GM23248 (cell line): ENCODE measurements around the gene SMTNL2. TPM values are rescaled to one million over a fixed set of nuclear protein-coding genes. Genes with fewer than 3 reads are reported as not detected.

Source experiments
- DNase-seq: peaks from one replicate; pipeline ENCODE4 v3.0.0-alpha.2; 2015
- H2AFZ ChIP-seq: fragments of 200-600 bp; sonication (generic); 2 replicates; pipeline ENCODE4 v1.6.1; 2016; ENCODE audit warnings: antibody characterized with exemption
- H3F3A ChIP-seq: fragments of 200-600 bp; sonication (generic); 2 replicates; pipeline ENCODE4 v1.6.1; 2016; ENCODE audit warnings: mild to moderate bottlenecking, antibody characterized with exemption, mixed run types; ENCODE audit not compliant: insufficient read depth
- H3K27ac ChIP-seq: fragments of 200-600 bp; sonication (generic); 2 replicates; pipeline ENCODE4 v1.5.1; 2016; ENCODE audit warnings: mild to moderate bottlenecking
- H3K27me3 ChIP-seq: fragments of 200-600 bp; sonication (generic); replicated peaks from 2 replicates; pipeline ENCODE4 v1.6.1; 2016; ENCODE audit warnings: mild to moderate bottlenecking; ENCODE audit not compliant: insufficient read depth
- H3K36me3 ChIP-seq: fragments of 200-600 bp; sonication (generic); 2 replicates; pipeline ENCODE4 v1.6.1; 2016; ENCODE audit warnings: low read depth, mild to moderate bottlenecking
- H3K4me1 ChIP-seq: fragments of 200-600 bp; sonication (generic); 2 replicates; pipeline ENCODE4 v1.6.1; 2016; ENCODE audit warnings: mild to moderate bottlenecking; ENCODE audit not compliant: insufficient read depth
- H3K4me2 ChIP-seq: fragments of 200-600 bp; sonication (generic); one replicate; pipeline ENCODE4 v1.6.1; 2016; ENCODE audit warnings: mild to moderate bottlenecking; ENCODE audit not compliant: unreplicated experiment
- H3K4me3 ChIP-seq: fragments of 200-600 bp; sonication (generic); 2 replicates; pipeline ENCODE4 v1.5.1; 2016; ENCODE audit warnings: mild to moderate bottlenecking
- H3K79me2 ChIP-seq: fragments of 200-600 bp; sonication (generic); 2 replicates; pipeline ENCODE4 v1.6.1; 2016; ENCODE audit warnings: mild to moderate bottlenecking; ENCODE audit not compliant: insufficient read depth
- H3K9ac ChIP-seq: fragments of 200-600 bp; sonication (generic); 2 replicates; pipeline ENCODE4 v1.6.1; 2016; ENCODE audit warnings: mild to moderate bottlenecking
- H3K9me2 ChIP-seq: fragments of 200-600 bp; sonication (generic); 2 replicates; pipeline ENCODE4 v1.6.1; 2016; ENCODE audit warnings: mixed run types, mild to moderate bottlenecking, moderate library complexity; ENCODE audit not compliant: insufficient read depth
- H3K9me3 ChIP-seq: fragments of 200-600 bp; sonication (generic); one replicate; pipeline ENCODE4 v1.6.1; 2017; ENCODE audit warnings: low read depth
- H4K20me1 ChIP-seq: fragments of 200-600 bp; sonication (generic); 2 replicates; pipeline ENCODE4 v1.6.0; 2016; ENCODE audit not compliant: insufficient read depth
- EZH2 ChIP-seq: fragments of 200-600 bp; sonication (generic); IDR thresholded peaks from 2 replicates; pipeline ENCODE4 v1.6.1; 2018; ENCODE audit warnings: antibody characterized with exemption, mild to moderate bottlenecking; ENCODE audit not compliant: insufficient read depth, poor library complexity, severe bottlenecking
- EZH2phosphoT487 ChIP-seq: fragments of 200-600 bp; sonication (generic); IDR thresholded peaks from 2 replicates; pipeline ENCODE4 v1.6.1; 2018; ENCODE audit warnings: antibody characterized with exemption, moderate library complexity, mild to moderate bottlenecking, low read depth; ENCODE audit not compliant: insufficient read depth
- WGBS, 2 experiments: methylation state at CpG; one replicate each; pipeline ENCODE4 v1.1.6; 2015 to 2017; ENCODE audit warnings: low lambda C conversion rate in 2 of 2, low coverage in 1 of 2; ENCODE audit errors: missing lambda C conversion rate in 2 of 2; 5-methylcytosine and 5-hydroxymethylcytosine counted together
- in situ Hi-C: fragments of 300-500 bp; cut with MboI; formaldehyde crosslinking; loops from 2 replicates; pipeline ENCODE4 v1.15.0; 2020
- polyA plus RNA-seq: library from polyadenylated mRNA; unstranded; fragments of >200 nt; fragmentation: Nextera tagmentation; extraction: Ambion mirVana; gene quantifications from 2 replicates; pipeline ENCODE4 v1.2.1, GENCODE V29; 2016
- total RNA-seq: library from RNA; depleted of rRNA; stranded (reverse); fragments of >200 nt; shearing (Covaris generic); gene quantifications from 2 replicates; pipeline ENCODE4 v1.2.3, GENCODE V29; 2014

SMTNL2 gene
- total and polyA plus RNA-seq, 2 experiments from 2014 or later = not detected

DNA sequence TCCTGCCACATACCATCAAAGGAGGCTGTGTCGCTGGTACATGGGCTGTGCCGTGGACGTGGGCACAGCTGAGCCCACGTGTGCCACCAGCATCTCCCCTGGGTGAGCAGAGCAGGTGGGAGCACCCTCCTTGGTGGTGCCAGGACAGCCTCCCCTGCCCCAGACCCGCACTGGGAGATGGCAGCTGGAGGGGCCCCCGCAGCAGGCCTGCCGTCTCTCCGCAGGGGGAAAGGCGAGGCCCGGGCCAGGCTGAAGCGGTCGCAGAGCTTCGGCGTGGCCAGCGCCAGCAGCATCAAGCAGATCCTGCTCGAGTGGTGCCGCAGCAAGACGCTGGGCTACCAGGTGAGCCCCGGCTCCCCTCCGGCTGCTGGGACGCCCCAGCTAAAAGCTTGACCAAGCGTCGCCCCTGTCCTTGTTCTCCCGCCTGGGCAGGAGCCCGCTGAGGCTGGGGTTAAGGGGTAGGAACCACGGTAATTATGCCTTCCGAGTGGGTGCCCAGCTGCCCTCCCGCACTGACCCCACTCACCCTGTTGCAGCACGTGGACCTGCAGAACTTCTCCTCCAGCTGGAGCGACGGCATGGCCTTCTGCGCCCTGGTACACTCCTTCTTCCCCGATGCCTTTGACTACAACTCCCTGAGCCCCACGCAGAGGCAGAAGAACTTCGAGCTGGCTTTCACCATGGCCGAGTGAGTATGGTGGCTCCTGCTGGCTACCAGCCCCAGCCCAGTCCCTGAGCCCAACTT lies 12.5 kb downstream of the SMTNL2 start:
- 80% methylated on average over 34 to 36 of the region's 36 CpGs for WGBS, 2 experiments
- DNase-seq = no peak
- Histone ChIP-seq H3K27me3 (peaks cover 24% of the 10 kb centered on the region), H3K9ac (no peak overlapping the region), H2AFZ (no peak overlapping the region), H3K4me2 (no peak overlapping the region), H3K4me1 (no peaks in the 10 kb centered on the region), H3F3A (no peaks in the 10 kb centered on the region), H3K36me3 (no peaks in the 10 kb centered on the region), H4K20me1 (no peaks in the 10 kb centered on the region), H3K4me3 (no peak overlapping the region), H3K27ac (no peak overlapping the region), H3K79me2 (no peaks in the 10 kb centered on the region), H3K9me3 (no peaks in the 10 kb centered on the region), H3K9me2 (no peaks in the 10 kb centered on the region)
- in situ Hi-C loops = no loop called here
- TF ChIP-seq EZH2 = no peak
- TF ChIP-seq EZH2phosphoT487 = no peak

- Histone ChIP-seq H3K27me3 (peaks cover 24% of the 10 kb centered on the region), H3K79me2 (no peaks in the 10 kb centered on the region), H3K4me1 (no peaks in the 10 kb centered on the region), H3K9me3 (no peaks in the 10 kb centered on the region), H4K20me1 (no peaks in the 10 kb centered on the region), H3K4me3 (no peak overlapping the region), H2AFZ (no peak overlapping the region), H3F3A (no peaks in the 10 kb centered on the region), H3K27ac (no peak overlapping the region), H3K9ac (no peak overlapping the region), H3K4me2 (no peak overlapping the region), H3K36me3 (no peaks in the 10 kb centered on the region), H3K9me2 (no peaks in the 10 kb centered on the region)
- TF ChIP-seq EZH2 = no peak
- TF ChIP-seq EZH2phosphoT487 = no peak
- DNase-seq = no peak
- in situ Hi-C loops = no loop called here
- 71 to 75% methylated on average over 13 of the region's 13 CpGs for WGBS, 2 experiments
Measured at GRCh38 chr17:4597975-4598374, 13.6 kb downstream of the SMTNL2 start.

GRCh38 chr17:4598776-4599504 lies 14.6 kb downstream of the SMTNL2 start:
- no peaks in the 10 kb centered on the region for H4K20me1 ChIP-seq
- H3K9ac ChIP-seq = no peak overlapping the region
- WGBS, 2 experiments = 11 to 15% methylated on average over 19 to 20 of the region's 20 CpGs
- H3K27ac ChIP-seq = no peak overlapping the region
- DNase-seq = peak; percentile 43
- H3K79me2 ChIP-seq = no peaks in the 10 kb centered on the region
- no peak overlapping the region for H2AFZ ChIP-seq
- peak; percentile 12 for TF ChIP-seq EZH2
- no peak for TF ChIP-seq EZH2phosphoT487
- H3K4me3 ChIP-seq = no peak overlapping the region
- H3K9me2 ChIP-seq = no peaks in the 10 kb centered on the region
- no peak overlapping the region for H3K4me2 ChIP-seq
- H3K4me1 ChIP-seq = no peaks in the 10 kb centered on the region
- no peaks in the 10 kb centered on the region for H3K9me3 ChIP-seq
- H3K36me3 ChIP-seq = no peaks in the 10 kb centered on the region
- H3K27me3 ChIP-seq = peaks cover 24% of the 10 kb centered on the region
- in situ Hi-C loops = no loop called here
- H3F3A ChIP-seq = no peaks in the 10 kb centered on the region

GRCh38 chr17:4599505-4600281 lies 15.4 kb downstream of the SMTNL2 start:
- Histone ChIP-seq H3K36me3 (no peaks in the 10 kb centered on the region), H3K27me3 (peaks cover 24% of the 10 kb centered on the region), H3K9me2 (no peaks in the 10 kb centered on the region), H3K4me1 (no peaks in the 10 kb centered on the region), H3K79me2 (no peaks in the 10 kb centered on the region), H3K9ac (no peak overlapping the region), H2AFZ (no peak overlapping the region), H3K4me2 (no peak overlapping the region), H3K27ac (no peak overlapping the region), H3F3A (no peaks in the 10 kb centered on the region), H3K9me3 (no peaks in the 10 kb centered on the region), H3K4me3 (no peak overlapping the region), H4K20me1 (no peaks in the 10 kb centered on the region)
- no peak for DNase-seq
- 6% methylated on average over 19 to 25 of the region's 25 CpGs for WGBS, 2 experiments
- TF ChIP-seq EZH2phosphoT487 (no peak), EZH2 (no peak)
- in situ Hi-C loops = no loop called here
